Sigmoid colon (tissue), 7 donors: ENCODE results near the gene MAPKAP1. TPM values are rescaled to one million over a fixed set of nuclear protein-coding genes. Genes with fewer than 3 reads are reported as not detected.

Experiments used
- DNase-seq: peaks from one replicate; pipeline ENCODE4 v3.0.0-alpha.2; 2019
- H3K27ac ChIP-seq, 4 donors: fragments of 200-600 bp; sonication (generic); one replicate each; pipeline ENCODE4 v1.5.1; 2016 to 2019; ENCODE audit warnings: mild to moderate bottlenecking in 1 of 4
- H3K27me3 ChIP-seq, 3 donors: fragments of 200-600 bp; sonication (generic); one replicate each; pipeline ENCODE4 v1.5.1; 2019; ENCODE audit warnings: mild to moderate bottlenecking in 1 of 3
- H3K36me3 ChIP-seq, 4 donors: fragments of 200-600 bp; sonication (generic); one replicate each; pipeline ENCODE4 v1.5.1; 2016 to 2019
- H3K4me1 ChIP-seq, 4 donors: fragments of 200-600 bp; sonication (generic); one replicate each; pipeline ENCODE4 v1.5.1; 2017 to 2019
- H3K4me3 ChIP-seq, 4 donors: fragments of 200-600 bp; sonication (generic); one replicate each; pipeline ENCODE4 v1.5.1; 2017 to 2019; ENCODE audit warnings: mild to moderate bottlenecking in 2 of 4, moderate library complexity in 1 of 4
- H3K9me3 ChIP-seq, 4 donors: fragments of 200-600 bp in 3 of 4; sonication (generic) in 3 of 4; one replicate each; pipeline versions ENCODE4 v1.5.1 to v1.6.1; 2013 to 2019
- CTCF ChIP-seq, 4 experiments: fragments of 450-650 bp in 3 of 4; fragments of 200-600 bp in 1 of 4; IDR thresholded peaks; one replicate each; pipeline ENCODE4 v1.5.1; 2016 to 2019; ENCODE audit warnings: antibody characterized with exemption in 4 of 4, mild to moderate bottlenecking in 3 of 4, moderate library complexity in 2 of 4
- EP300 ChIP-seq, 4 donors: sonication (generic); formaldehyde crosslinking; IDR thresholded peaks; one replicate each; pipeline ENCODE4 v1.6.1; 2017; ENCODE audit warnings: antibody characterized with exemption in 4 of 4
- POLR2A ChIP-seq, 2 donors: fragments of 450-650 bp; IDR thresholded peaks; one replicate each; pipeline ENCODE4 v1.6.1; 2016; ENCODE audit warnings: antibody characterized with exemption in 2 of 2, mild to moderate bottlenecking in 2 of 2, moderate library complexity in 2 of 2
- POLR2AphosphoS5 ChIP-seq, 4 donors: sonication (generic); formaldehyde crosslinking; IDR thresholded peaks; one replicate each; pipeline ENCODE4 v1.6.1; 2017; ENCODE audit warnings: antibody characterized with exemption in 4 of 4
- WGBS, 2 donors: extraction: QIAGEN DNeasy Blood & Tissue Kit; methylation state at CpG; one replicate each; pipeline ENCODE4 v1.1.7; 2013; 5-methylcytosine and 5-hydroxymethylcytosine counted together
- intact Hi-C: fragments of 100-400 bp; cut with DNase I; formaldehyde crosslinking; loops from one replicate; pipeline ENCODE4 v1.15.1; 2023
- polyA plus RNA-seq, 3 donors: library from polyadenylated mRNA; stranded (reverse); fragments of 200-250 nt; gene quantifications; one replicate each; pipeline ENCODE4 v1.2.3, GENCODE V29; 2013
- total RNA-seq, 4 donors: library from RNA; depleted of rRNA; stranded (reverse); fragments of >200 nt; gene quantifications; one replicate each; pipeline ENCODE4 v1.1.0, GENCODE V29; 2016
- donor health status: healthy with polysubstance abuse.
- donor health status: Bipolar disorder and iron deficiency.
- donor health status: healthy.

The MAPKAP1 gene
- total and polyA plus RNA-seq, 7 donors: 37.2 to 155 (median 84.3) TPM

DNA sequence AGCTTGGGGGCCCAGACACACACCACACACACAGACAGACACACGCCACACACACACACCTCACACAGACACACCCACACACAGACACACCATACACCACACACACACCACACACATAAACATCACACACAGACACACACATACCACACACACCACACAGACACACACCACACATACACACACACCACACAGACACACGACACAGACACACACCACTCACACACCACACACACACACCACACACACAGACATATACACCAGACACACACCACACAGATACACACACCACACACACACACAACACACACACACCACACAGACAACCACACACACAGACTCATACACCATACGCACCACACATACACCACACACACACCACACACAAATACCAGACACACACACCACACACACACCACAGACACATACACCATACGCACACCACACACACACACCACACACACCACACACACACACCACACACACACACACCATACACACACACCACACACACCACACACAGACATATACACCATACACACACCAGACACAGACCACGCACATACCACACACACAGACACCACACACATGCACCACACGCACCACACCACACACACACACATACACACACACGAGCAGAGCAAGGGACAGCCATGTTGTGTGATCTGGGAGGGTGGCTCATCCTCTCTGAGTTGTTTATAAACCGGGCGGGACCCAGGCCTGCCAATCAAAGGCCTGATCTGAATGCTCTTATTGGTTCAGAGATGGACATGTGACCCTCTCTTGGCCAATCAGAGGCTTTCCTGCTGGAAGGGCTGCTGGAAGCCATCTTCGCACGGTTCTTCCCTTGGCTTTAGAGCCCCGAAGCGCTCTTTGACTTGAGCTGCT lies 297.1 kb downstream of the MAPKAP1 start:
- no peaks in the 10 kb centered on the region for H3K27me3 ChIP-seq
- H3K4me3 ChIP-seq: no peak overlapping the region
- peaks cover 0 to 18% (median 13%) of the 10 kb centered on the region in 4 donors for H3K4me1 ChIP-seq
- WGBS, 2 donors: 86 to 93% methylated on average over 13 of the region's 13 CpGs
- no peaks in the 10 kb centered on the region for H3K9me3 ChIP-seq
- TF ChIP-seq CTCF (IDR thresholded peaks at IDR 0.05) (no peak), POLR2A (IDR thresholded peaks at IDR 0.05) (no peak), POLR2AphosphoS5 (IDR thresholded peaks at IDR 0.05) (no peak), EP300 (IDR thresholded peaks at IDR 0.05) (no peak)
- intact Hi-C loops: loop anchor here (5.0 to 10.0 kb wide), 5 partner anchors 147 to 987 kb away; partner anchors contain the start of gene PBX3
- H3K27ac ChIP-seq: no peak overlapping the region
- DNase-seq: no peak
- no peaks in the 10 kb centered on the region for H3K36me3 ChIP-seq

- H3K4me3 ChIP-seq: no peak overlapping the region
- DNase-seq: peak; percentile 61
- 62 to 73% methylated on average over 20 of the region's 20 CpGs for WGBS, 2 donors
- intact Hi-C loops: loop anchor here (5.0 kb wide), 4 partner anchors 148 to 988 kb away; partner anchors contain the start of gene PBX3
- H3K4me1 ChIP-seq: peaks cover 0 to 18% (median 13%) of the 10 kb centered on the region in 4 donors
- no peaks in the 10 kb centered on the region for H3K9me3 ChIP-seq
- no peak for TF ChIP-seq POLR2AphosphoS5 (IDR thresholded peaks at IDR 0.05)
- no peak for TF ChIP-seq EP300 (IDR thresholded peaks at IDR 0.05)
- no peak for TF ChIP-seq CTCF (IDR thresholded peaks at IDR 0.05)
- no peak for TF ChIP-seq POLR2A (IDR thresholded peaks at IDR 0.05)
- H3K27me3 ChIP-seq: no peaks in the 10 kb centered on the region
- H3K27ac ChIP-seq: no peak overlapping the region
- no peaks in the 10 kb centered on the region for H3K36me3 ChIP-seq
Observed at GRCh38 chr9:125409217-125409636, 297.8 kb downstream of the MAPKAP1 start.

- H3K9me3 ChIP-seq: no peaks in the 10 kb centered on the region
- H3K4me1 ChIP-seq: peaks cover 0 to 18% (median 13%) of the 10 kb centered on the region in 4 donors
- 3% methylated on average over 104 of the region's 104 CpGs for WGBS, 2 donors
- peak overlapping the region; percentile 4 to 80 (median 79) for H3K27ac ChIP-seq
- intact Hi-C loops: loop anchor here (1.0 to 5.0 kb wide), 5 partner anchors 149 to 989 kb away; partner anchors contain the start of gene PBX3
- H3K27me3 ChIP-seq: no peaks in the 10 kb centered on the region
- peak; percentile 91 for DNase-seq
- H3K36me3 ChIP-seq: no peaks in the 10 kb centered on the region
- H3K4me3 ChIP-seq: peak overlapping the region; percentile 53 to 81 (median 68)
- TF ChIP-seq CTCF (IDR thresholded peaks at IDR 0.05) (peak; percentile 81 to 89 (median 86)), POLR2AphosphoS5 (IDR thresholded peaks at IDR 0.05) (no peak), EP300 (IDR thresholded peaks at IDR 0.05) (no peak), POLR2A (IDR thresholded peaks at IDR 0.05) (no peak)
Observed at GRCh38 chr9:125407974-125408900, 298.8 kb downstream of the MAPKAP1 start.

DNA sequence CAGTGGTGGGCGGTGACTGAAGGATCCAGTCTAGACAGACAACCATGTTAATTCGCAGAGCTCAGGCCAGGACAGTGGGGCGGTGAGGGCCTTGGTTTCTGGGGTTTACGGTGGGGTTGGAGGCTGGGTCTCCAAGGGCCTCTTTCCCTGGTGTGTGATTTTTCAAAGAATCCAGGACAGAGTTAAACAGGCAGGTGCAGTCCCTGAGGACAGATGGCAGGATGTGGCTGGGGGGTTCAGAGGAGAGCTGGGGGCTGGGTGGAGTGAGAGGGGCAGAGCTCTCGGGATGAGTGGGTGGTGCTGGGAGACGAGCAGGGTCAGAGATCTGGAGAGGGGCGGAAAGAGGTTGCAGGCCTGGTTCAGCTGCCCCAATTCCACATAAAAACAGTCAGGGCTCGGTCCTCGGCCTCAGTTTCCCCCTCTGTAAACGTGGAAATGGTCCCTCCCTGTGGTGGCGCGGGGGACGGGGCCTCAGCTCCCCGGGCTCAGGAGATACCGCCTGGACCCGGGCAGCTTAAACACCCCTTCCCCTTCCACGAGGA lies 299.5 kb downstream of the MAPKAP1 start:
- intact Hi-C loops: loop anchor here (5.0 kb wide), 4 partner anchors 150 to 990 kb away; partner anchors contain the start of gene PBX3
- 30 to 38% methylated on average over 17 of the region's 17 CpGs for WGBS, 2 donors
- H3K4me3 ChIP-seq: peak overlapping the region; percentile 53 to 81 (median 68)
- peaks cover 0 to 18% (median 13%) of the 10 kb centered on the region in 4 donors for H3K4me1 ChIP-seq
- no peak for DNase-seq
- no peaks in the 10 kb centered on the region for H3K27me3 ChIP-seq
- H3K9me3 ChIP-seq: no peaks in the 10 kb centered on the region
- H3K36me3 ChIP-seq: no peaks in the 10 kb centered on the region
- peak overlapping the region in 3 of 4 donors; percentile 79 to 80 (median 79) for H3K27ac ChIP-seq
- TF ChIP-seq POLR2AphosphoS5 (IDR thresholded peaks at IDR 0.05): no peak
- TF ChIP-seq EP300 (IDR thresholded peaks at IDR 0.05): no peak
- no peak for TF ChIP-seq POLR2A (IDR thresholded peaks at IDR 0.05)
- no peak for TF ChIP-seq CTCF (IDR thresholded peaks at IDR 0.05)
